ENCODE results near the gene CFAP157. TPM values are rescaled to one million over a fixed set of nuclear protein-coding genes. Genes with fewer than 3 reads are reported as not detected.
A peak's percentile ranks its signal among the peaks of the same experiment; 100 is the strongest.

The CFAP157 gene
- total and polyA plus RNA-seq, 2 donors (not counting 1 experiment from before 2014, with no cell fraction given) = under 0.01 TPM; not detected in 1

GRCh38 chr9:127738666-127739065 lies 31.9 kb downstream of the CFAP157 start:
- H4K20me1 ChIP-seq (ENCODE audit: control insufficient read depth, extremely low read depth, insufficient read depth, low read length) = no peaks in the 10 kb centered on the region

GRCh38 chr9:127739614-127740330 lies 33.0 kb downstream of the CFAP157 start:
- Histone ChIP-seq H3K36me3 (ENCODE audit: control insufficient read depth, insufficient read depth, low read length) (no peaks in the 10 kb centered on the region), H3K27me3 (ENCODE audit: control insufficient read depth, insufficient read depth, low read length) (no peaks in the 10 kb centered on the region), H3K4me2 (ENCODE audit: extremely low read depth, insufficient read depth, low read length) (no peak overlapping the region), H4K20me1 (ENCODE audit: control insufficient read depth, extremely low read depth, insufficient read depth, low read length) (no peaks in the 10 kb centered on the region), H3K4me3 (replicated peaks in 1 of 4; ENCODE audit: control extremely low read depth in 1 of 4, insufficient read depth in 1 of 4, low read depth in 3 of 4, low read length in 4 of 4) (no peak overlapping the region), H2AFZ (ENCODE audit: low read length) (no peak overlapping the region), H3K9ac (ENCODE audit: insufficient read depth, low read length) (no peak overlapping the region), H3K4me1 (ENCODE audit: control insufficient read depth, extremely low read depth, insufficient read depth, low read length) (peaks cover 13% of the 10 kb centered on the region), H3K9me3 (ENCODE audit: control insufficient read depth, insufficient read depth, low read depth, low read length) (no peaks in the 10 kb centered on the region), H3K79me2 (ENCODE audit: control insufficient read depth, insufficient read depth, low read length) (no peaks in the 10 kb centered on the region), H3K27ac (ENCODE audit: insufficient read depth, low read length) (peak overlapping the region; percentile 30)
- no peak for DNase-seq (ENCODE audit: low read depth in 2 of 2)
- TF ChIP-seq CTCF (conservative IDR thresholded peaks at IDR 0.05 in 1 of 2, IDR thresholded peaks at IDR 0.05 in 1 of 2; ENCODE audit: low read depth in 1 of 2, low read length in 2 of 2) (no peak), EZH2 (IDR thresholded peaks at IDR 0.05; ENCODE audit: low read length, missing control alignments) (no peak)

More at GRCh38 chr9:127738666-127739065, 31.9 kb downstream of the CFAP157 start:
- Histone ChIP-seq H2AFZ (ENCODE audit: low read length) (no peak overlapping the region), H3K4me1 (ENCODE audit: control insufficient read depth, extremely low read depth, insufficient read depth, low read length) (peaks cover 17% of the 10 kb centered on the region), H3K27me3 (ENCODE audit: control insufficient read depth, insufficient read depth, low read length) (no peaks in the 10 kb centered on the region), H3K4me2 (ENCODE audit: extremely low read depth, insufficient read depth, low read length) (no peak overlapping the region), H3K9ac (ENCODE audit: insufficient read depth, low read length) (no peak overlapping the region), H3K4me3 (replicated peaks in 1 of 4; ENCODE audit: control extremely low read depth in 1 of 4, insufficient read depth in 1 of 4, low read depth in 3 of 4, low read length in 4 of 4) (no peak overlapping the region), H3K9me3 (ENCODE audit: control insufficient read depth, insufficient read depth, low read depth, low read length) (no peaks in the 10 kb centered on the region), H3K27ac (ENCODE audit: insufficient read depth, low read length) (no peak overlapping the region), H3K36me3 (ENCODE audit: control insufficient read depth, insufficient read depth, low read length) (no peaks in the 10 kb centered on the region), H3K79me2 (ENCODE audit: control insufficient read depth, insufficient read depth, low read length) (no peaks in the 10 kb centered on the region)
- no peak for DNase-seq (ENCODE audit: low read depth in 2 of 2)
- TF ChIP-seq EZH2 (IDR thresholded peaks at IDR 0.05; ENCODE audit: low read length, missing control alignments) (no peak), CTCF (conservative IDR thresholded peaks at IDR 0.05 in 1 of 2, IDR thresholded peaks at IDR 0.05 in 1 of 2; ENCODE audit: low read depth in 1 of 2, low read length in 2 of 2) (no peak)

DNA sequence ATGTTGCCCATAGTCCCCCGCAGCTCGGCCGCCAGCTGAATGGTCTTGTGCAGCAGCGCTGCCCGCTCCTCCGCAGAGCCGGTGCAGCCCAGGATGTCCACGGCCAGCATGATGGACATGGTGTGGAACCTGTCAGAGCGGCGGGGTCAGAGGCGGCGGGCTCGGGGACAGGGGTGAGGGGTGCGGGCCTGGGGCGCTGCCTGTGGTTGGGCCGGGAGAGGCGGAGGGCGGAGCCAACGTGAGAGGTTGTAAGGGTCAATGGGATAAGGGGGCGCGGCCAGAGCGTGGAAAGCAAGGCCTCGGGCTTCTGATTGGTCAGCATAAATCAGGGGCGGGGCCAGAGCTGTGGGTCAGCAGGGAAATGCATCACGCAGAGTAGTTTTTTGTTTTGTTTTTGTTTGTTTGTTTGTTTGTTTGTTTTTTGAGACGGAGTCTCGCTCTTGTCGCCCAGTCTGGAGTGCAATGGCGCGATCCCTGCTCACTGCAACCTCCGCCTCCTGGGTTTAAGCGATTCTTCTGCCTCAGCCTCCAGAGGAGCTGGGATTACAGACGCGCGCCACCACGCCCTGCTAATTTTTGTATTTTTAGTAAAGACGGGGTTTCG lies 35.1 kb downstream of the CFAP157 start:
- Histone ChIP-seq H3K79me2 (ENCODE audit: control insufficient read depth, insufficient read depth, low read length) (no peaks in the 10 kb centered on the region), H3K27ac (ENCODE audit: insufficient read depth, low read length) (no peak overlapping the region), H3K4me3 (replicated peaks in 1 of 4; ENCODE audit: control extremely low read depth in 1 of 4, insufficient read depth in 1 of 4, low read depth in 3 of 4, low read length in 4 of 4) (peak overlapping the region in 1 of 4 experiments; percentile 28), H3K9ac (ENCODE audit: insufficient read depth, low read length) (no peak overlapping the region), H3K4me2 (ENCODE audit: extremely low read depth, insufficient read depth, low read length) (no peak overlapping the region), H2AFZ (ENCODE audit: low read length) (no peak overlapping the region), H3K27me3 (ENCODE audit: control insufficient read depth, insufficient read depth, low read length) (no peaks in the 10 kb centered on the region), H3K36me3 (ENCODE audit: control insufficient read depth, insufficient read depth, low read length) (no peaks in the 10 kb centered on the region), H3K4me1 (ENCODE audit: control insufficient read depth, extremely low read depth, insufficient read depth, low read length) (peaks cover 9% of the 10 kb centered on the region), H4K20me1 (ENCODE audit: control insufficient read depth, extremely low read depth, insufficient read depth, low read length) (no peaks in the 10 kb centered on the region), H3K9me3 (ENCODE audit: control insufficient read depth, insufficient read depth, low read depth, low read length) (no peaks in the 10 kb centered on the region)
- DNase-seq (ENCODE audit: low read depth in 2 of 2) = peak; percentile 19 to 39
- TF ChIP-seq CTCF (conservative IDR thresholded peaks at IDR 0.05 in 1 of 2, IDR thresholded peaks at IDR 0.05 in 1 of 2; ENCODE audit: low read depth in 1 of 2, low read length in 2 of 2) = no peak
- TF ChIP-seq EZH2 (IDR thresholded peaks at IDR 0.05; ENCODE audit: low read length, missing control alignments) = no peak

Measured in fibroblast of lung (primary cell).